Astrocyte (in vitro differentiated cells and primary cell): ENCODE data around the gene MIA. TPM values are rescaled to one million over a fixed set of nuclear protein-coding genes. Genes with fewer than 3 reads are reported as not detected.

Experiments used
- DNase-seq: peaks from one replicate; pipeline ENCODE4 v3.0.0-alpha.2; 2010; ENCODE audit warnings: low read depth
- FAIRE-seq: peaks from 2 replicates; lab custom pipeline; 2011; peaks lifted over from hg19 to GRCh38; lab: Jason Lieb, UNC
- H2AFZ ChIP-seq: 2 replicates; pipeline ENCODE4 v1.6.0; 2012; ENCODE audit warnings: low read depth, low read length, inconsistent platforms
- H3K27ac ChIP-seq: 2 replicates; pipeline ENCODE4 v1.5.1; 2011; ENCODE audit warnings: low read depth, low read length, inconsistent platforms
- H3K27me3 ChIP-seq: 2 replicates; pipeline ENCODE4 v1.6.0; 2011; ENCODE audit warnings: low read length, inconsistent platforms; ENCODE audit not compliant: insufficient read depth
- H3K36me3 ChIP-seq: 2 replicates; pipeline ENCODE4 v1.5.1; 2011; ENCODE audit warnings: low read length, inconsistent platforms; ENCODE audit not compliant: insufficient read depth
- H3K4me1 ChIP-seq: 2 replicates; pipeline ENCODE4 v1.5.1; 2011; ENCODE audit warnings: low read length, inconsistent platforms; ENCODE audit not compliant: insufficient read depth
- H3K4me2 ChIP-seq: 2 replicates; pipeline ENCODE4 v1.6.0; 2012; ENCODE audit warnings: low read length, inconsistent platforms
- H3K4me3 ChIP-seq: 2 replicates; pipeline ENCODE4 v1.5.1; 2011; ENCODE audit warnings: low read depth, mild to moderate bottlenecking, low read length, inconsistent platforms; ENCODE audit not compliant: insufficient read depth
- H3K79me2 ChIP-seq: 2 replicates; pipeline ENCODE4 v1.6.0; 2012; ENCODE audit warnings: mild to moderate bottlenecking, low read length, inconsistent platforms; ENCODE audit not compliant: insufficient read depth
- H3K9ac ChIP-seq: 2 replicates; pipeline ENCODE4 v1.6.0; 2012; ENCODE audit warnings: mild to moderate bottlenecking, low read length, inconsistent platforms
- H3K9me3 ChIP-seq: 2 replicates; pipeline ENCODE4 v1.5.1; 2012; ENCODE audit warnings: low read depth, mild to moderate bottlenecking, low read length, inconsistent platforms; ENCODE audit not compliant: insufficient read depth
- H4K20me1 ChIP-seq: 2 replicates; pipeline ENCODE4 v1.6.0; 2012; ENCODE audit warnings: low read length, inconsistent platforms; ENCODE audit not compliant: insufficient read depth
- H3K27ac Mint-ChIP-seq: one replicate; pipeline ENCODE4 v1.8.0; 2021; ENCODE audit warnings: mild to moderate bottlenecking, mixed read lengths; ENCODE audit not compliant: unreplicated experiment
- H3K27me3 Mint-ChIP-seq: one replicate; pipeline ENCODE4 v1.8.0; 2021; ENCODE audit warnings: low read depth, mixed read lengths; ENCODE audit not compliant: unreplicated experiment
- H3K36me3 Mint-ChIP-seq: one replicate; pipeline ENCODE4 v1.8.0; 2021; ENCODE audit warnings: low read depth, mixed read lengths; ENCODE audit not compliant: unreplicated experiment
- H3K4me1 Mint-ChIP-seq: one replicate; pipeline ENCODE4 v1.8.0; 2021; ENCODE audit warnings: low read depth, mixed read lengths; ENCODE audit not compliant: unreplicated experiment
- H3K4me3 Mint-ChIP-seq: one replicate; pipeline ENCODE4 v1.8.0; 2021; ENCODE audit warnings: mild to moderate bottlenecking, moderate library complexity, mixed read lengths; ENCODE audit not compliant: unreplicated experiment
- H3K9me3 Mint-ChIP-seq: one replicate; pipeline ENCODE4 v1.8.0; 2021; ENCODE audit warnings: mild to moderate bottlenecking, mixed read lengths; ENCODE audit not compliant: unreplicated experiment
- CTCF ChIP-seq: IDR thresholded peaks from 2 replicates; pipeline ENCODE4 v1.5.1; 2011; ENCODE audit warnings: low read depth, mild to moderate bottlenecking, inconsistent platforms, low read length, moderate library complexity; ENCODE audit not compliant: insufficient read depth
- EZH2 ChIP-seq: IDR thresholded peaks from 2 replicates; pipeline ENCODE4 v1.6.1; 2012; ENCODE audit warnings: mild to moderate bottlenecking, low read length, inconsistent platforms; ENCODE audit not compliant: insufficient read depth
- total RNA-seq: library from RNA; stranded (reverse); gene quantifications from 2 replicates; pipeline ENCODE4 v1.2.1, GENCODE V29; 2021

Gene MIA
- total RNA-seq, 1 donor from 2014 or later, result 2.5 TPM

DNA sequence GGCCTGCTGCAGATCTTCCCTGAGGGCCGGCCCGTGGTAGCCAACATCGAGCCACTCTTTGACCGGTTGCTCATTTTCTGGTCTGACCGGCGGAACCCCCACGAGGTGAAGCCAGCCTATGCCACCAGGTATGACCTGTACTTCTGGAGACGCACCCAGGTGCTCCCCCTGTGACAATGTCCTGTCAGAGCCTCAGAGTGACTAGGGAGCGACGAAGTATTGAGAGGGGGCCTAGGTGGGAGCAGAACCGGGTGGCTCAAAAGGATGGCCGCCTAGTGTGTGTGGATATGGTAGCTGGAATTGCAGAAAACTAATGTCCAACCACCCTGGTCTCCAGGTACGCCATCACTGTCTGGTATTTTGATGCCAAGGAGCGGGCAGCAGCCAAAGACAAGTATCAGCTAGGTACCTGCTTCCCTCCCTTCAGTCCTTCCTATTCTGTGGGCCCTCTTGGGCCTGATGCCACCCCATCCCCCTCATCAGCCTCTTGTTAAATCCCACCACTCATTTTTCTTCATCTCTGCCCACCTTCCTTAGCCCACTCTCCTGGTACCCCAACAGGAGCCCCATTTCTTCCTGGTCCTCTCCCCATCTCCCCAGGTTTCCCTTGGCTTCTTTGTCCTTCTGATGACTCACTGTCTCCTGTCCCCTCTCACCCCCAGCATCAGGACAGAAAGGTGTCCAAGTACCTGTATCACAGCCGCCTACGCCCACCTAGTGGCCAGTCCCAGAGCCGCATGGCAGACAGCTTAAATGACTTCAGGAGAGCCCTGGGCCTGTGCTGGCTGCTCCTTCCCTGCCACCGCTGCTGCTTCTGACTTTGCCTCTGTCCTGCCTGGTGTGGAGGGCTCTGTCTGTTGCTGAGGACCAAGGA lies 32.1 kb downstream of the MIA start:
- DNase-seq (no peak), FAIRE-seq (no peak)
- Mint-ChIP-seq H3K36me3 (peaks cover 15% of the 10 kb centered on the region), H3K4me1 (peaks cover 45% of the 10 kb centered on the region), H3K27ac (peak overlapping the region; percentile 23), H3K9me3 (no peaks in the 10 kb centered on the region), H3K27me3 (peaks cover under 1% of the 10 kb centered on the region), H3K4me3 (peak overlapping the region; percentile 74)
- peak overlapping the region; percentile 47 for H3K27ac ChIP-seq
- H3K9ac ChIP-seq, result peak overlapping the region; percentile 44
- H3K79me2 ChIP-seq, result peaks cover 63% of the 10 kb centered on the region
- no peak overlapping the region for H3K4me3 ChIP-seq
- H3K4me1 ChIP-seq, result peaks cover 29% of the 10 kb centered on the region
- H3K4me2 ChIP-seq, result no peak overlapping the region
- H3K9me3 ChIP-seq, result no peaks in the 10 kb centered on the region
- TF ChIP-seq CTCF (no peak), EZH2 (no peak)
- peaks cover 76% of the 10 kb centered on the region for H4K20me1 ChIP-seq
- H3K27me3 ChIP-seq, result no peaks in the 10 kb centered on the region
- H3K36me3 ChIP-seq, result peaks cover 4% of the 10 kb centered on the region
- no peak overlapping the region for H2AFZ ChIP-seq

- Mint-ChIP-seq H3K4me1 (peaks cover 45% of the 10 kb centered on the region), H3K27ac (peak overlapping the region; percentile 23), H3K36me3 (peaks cover 18% of the 10 kb centered on the region), H3K4me3 (no peak overlapping the region), H3K9me3 (no peaks in the 10 kb centered on the region), H3K27me3 (peaks cover 4% of the 10 kb centered on the region)
- Histone ChIP-seq H3K9ac (no peak overlapping the region), H3K4me2 (no peak overlapping the region), H3K27ac (no peak overlapping the region), H4K20me1 (peaks cover 70% of the 10 kb centered on the region), H3K9me3 (no peaks in the 10 kb centered on the region), H3K27me3 (peaks cover 4% of the 10 kb centered on the region), H3K36me3 (peaks cover 4% of the 10 kb centered on the region), H3K4me3 (no peak overlapping the region), H3K4me1 (peaks cover 26% of the 10 kb centered on the region), H3K79me2 (peaks cover 57% of the 10 kb centered on the region), H2AFZ (no peak overlapping the region)
- no peak for FAIRE-seq
- TF ChIP-seq EZH2 (no peak), CTCF (no peak)
- no peak for DNase-seq
Observed at GRCh38 chr19:40808021-40808325, 32.7 kb downstream of the MIA start.

GRCh38 chr19:40808497-40808896 lies 33.2 kb downstream of the MIA start:
- Histone ChIP-seq H3K36me3 (peaks cover 4% of the 10 kb centered on the region), H2AFZ (no peak overlapping the region), H3K9ac (no peak overlapping the region), H3K4me2 (no peak overlapping the region), H3K27ac (no peak overlapping the region), H4K20me1 (peaks cover 65% of the 10 kb centered on the region), H3K4me3 (no peak overlapping the region), H3K79me2 (peaks cover 51% of the 10 kb centered on the region), H3K9me3 (no peaks in the 10 kb centered on the region), H3K27me3 (peaks cover 4% of the 10 kb centered on the region), H3K4me1 (peaks cover 27% of the 10 kb centered on the region)
- Mint-ChIP-seq H3K9me3 (no peaks in the 10 kb centered on the region), H3K27me3 (peaks cover 4% of the 10 kb centered on the region), H3K4me3 (no peak overlapping the region), H3K4me1 (peaks cover 41% of the 10 kb centered on the region), H3K27ac (no peak overlapping the region), H3K36me3 (peaks cover 18% of the 10 kb centered on the region)
- TF ChIP-seq EZH2 (no peak), CTCF (no peak)
- FAIRE-seq (no peak), DNase-seq (no peak)
